GDM1 (cell line): ENCODE measurements around the gene MORC1.
"Not testable (repeated sequence)": the region's sequence is repeated elsewhere in the genome, so short reads cannot be mapped to it uniquely, and the experiment has no call there.

Experiments used
- DNase-seq: peaks from one replicate; lab custom pipeline; 2025; lab: John Stamatoyannopoulos, UW

MORC1 gene

GRCh38 chr3:109117939-109118338 is at the start of gene MORC1:
MORC1 (minus strand) TSS chr3:109118134; CDS start chr3:109118059, 75 bp downstream.
- DNase-seq: no peak

GRCh38 chr3:109165905-109166304 is 48.0 kb upstream of the MORC1 start:
- DNase-seq: no peak

- no peak for DNase-seq
These were observed 43.7 kb upstream of the MORC1 start for GRCh38 chr3:109161487-109162123.

GRCh38 chr3:109155828-109156227 is 37.9 kb upstream of the MORC1 start:
- no peak for DNase-seq

GRCh38 chr3:109154979-109155378 is 37.0 kb upstream of the MORC1 start:
- DNase-seq: no peak

GRCh38 chr3:109152320-109152719 is 34.4 kb upstream of the MORC1 start:
- no peak for DNase-seq

- DNase-seq: no peak
These were observed 31.1 kb upstream of the MORC1 start for GRCh38 chr3:109149078-109149477.

GRCh38 chr3:109143646-109144045 is 25.7 kb upstream of the MORC1 start:
- DNase-seq: no peak

GRCh38 chr3:109140318-109140717 is 22.4 kb upstream of the MORC1 start:
- no peak for DNase-seq

GRCh38 chr3:109137761-109138160 is 19.8 kb upstream of the MORC1 start:
- no peak for DNase-seq

- DNase-seq: no peak
These were observed 18.6 kb upstream of the MORC1 start, which contains the start of gene C3orf85 for GRCh38 chr3:109136523-109136922. C3orf85 (plus strand) TSS chr3:109136719; CDS start chr3:109136848, 129 bp downstream.

GRCh38 chr3:109133474-109133816 is 15.5 kb upstream of the MORC1 start:
- not testable (repeated sequence) for DNase-seq

- no peak for DNase-seq
These were observed 15.0 kb upstream of the MORC1 start for GRCh38 chr3:109132801-109133473.

- no peak for DNase-seq
These were observed 13.3 kb upstream of the MORC1 start for GRCh38 chr3:109131276-109131675.

GRCh38 chr3:109127553-109127952 is 9.6 kb upstream of the MORC1 start:
- DNase-seq: no peak

- DNase-seq: no peak
These were observed 8.0 kb upstream of the MORC1 start for GRCh38 chr3:109125902-109126301.

GRCh38 chr3:109122690-109123089 is 4.8 kb upstream of the MORC1 start:
- DNase-seq: no peak

- no peak for DNase-seq
These were observed 650 bp upstream of the MORC1 start for GRCh38 chr3:109118584-109118983.

- DNase-seq: no peak
These were observed 1.9 kb downstream of the MORC1 start for GRCh38 chr3:109116031-109116430.

- DNase-seq: no peak
These were observed 2.5 kb downstream of the MORC1 start for GRCh38 chr3:109115451-109115850.

GRCh38 chr3:109114746-109115145 is 3.2 kb downstream of the MORC1 start:
- DNase-seq: no peak

- DNase-seq: no peak
These were observed 4.8 kb downstream of the MORC1 start for GRCh38 chr3:109112946-109113760.

- no peak for DNase-seq
These were observed 8.4 kb downstream of the MORC1 start for GRCh38 chr3:109109574-109109973.
